ENCODE results near the gene SMCO4.
"Not testable (repeated sequence)": the region's sequence is repeated elsewhere in the genome, so short reads cannot be mapped to it uniquely, and the experiment has no call there.

The SMCO4 gene

DNA sequence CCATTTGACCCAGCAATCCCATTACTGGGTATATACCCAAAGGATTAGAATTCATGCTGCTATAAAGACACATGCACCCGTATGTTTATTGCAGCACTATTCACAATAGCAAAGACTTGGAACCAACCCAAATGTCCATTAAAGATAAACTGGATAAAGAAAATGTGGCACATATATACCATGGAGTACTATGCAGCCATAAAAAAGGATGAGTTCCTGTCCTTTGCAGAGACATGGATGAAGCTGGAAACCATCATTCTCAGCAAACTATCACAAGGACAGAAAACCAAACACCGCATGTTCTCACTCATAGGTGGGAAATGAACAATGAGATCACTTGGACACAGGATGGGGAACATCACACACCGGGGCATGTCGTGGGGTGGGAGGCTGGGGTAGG lies 79.5 kb downstream of the SMCO4 start:
- not testable (repeated sequence) for DNase-seq

DNA sequence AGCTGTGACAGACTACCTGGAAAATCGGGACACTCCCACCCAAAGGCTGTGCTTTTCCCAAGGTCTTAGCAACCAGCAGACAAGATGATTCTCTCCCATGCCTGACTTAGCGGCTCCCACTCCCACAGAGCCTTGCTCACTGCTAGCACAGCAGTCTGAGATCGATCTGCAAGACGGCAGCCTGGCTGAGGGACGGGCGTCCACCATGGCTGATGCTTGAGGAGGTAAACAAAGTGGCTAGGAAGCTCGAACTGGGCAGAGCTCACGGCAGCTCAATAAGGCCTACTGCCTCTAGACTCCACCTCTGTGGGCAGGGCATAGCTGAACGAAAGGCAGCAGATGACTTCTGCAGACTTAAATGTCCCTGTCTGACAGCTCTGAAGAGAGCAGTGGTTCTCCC lies 84.9 kb downstream of the SMCO4 start:
- no peak for DNase-seq

DNA sequence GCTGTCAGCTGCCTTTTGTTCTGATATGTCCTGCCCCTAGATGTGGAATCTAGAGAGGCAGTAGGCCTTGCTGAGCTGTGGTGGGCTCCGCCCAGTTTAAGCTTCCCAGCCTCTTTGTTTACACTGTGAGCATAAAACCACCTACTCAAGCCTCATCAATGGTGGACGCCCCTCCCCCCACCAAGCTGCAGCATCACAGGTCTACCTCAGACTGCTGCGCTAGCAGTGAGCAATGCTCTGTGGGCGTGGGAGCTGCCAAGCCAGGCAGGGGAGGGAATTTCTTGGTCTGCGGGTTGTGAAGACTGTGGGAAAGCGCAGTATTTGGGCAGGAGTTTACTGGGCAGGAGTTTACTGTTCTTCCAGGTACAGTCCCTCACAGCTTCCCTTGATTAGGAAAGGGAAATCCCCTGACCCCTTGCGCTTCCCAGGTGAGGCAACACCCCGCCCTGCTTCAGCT lies 98.5 kb downstream of the SMCO4 start:
- no peak for DNase-seq

DNA sequence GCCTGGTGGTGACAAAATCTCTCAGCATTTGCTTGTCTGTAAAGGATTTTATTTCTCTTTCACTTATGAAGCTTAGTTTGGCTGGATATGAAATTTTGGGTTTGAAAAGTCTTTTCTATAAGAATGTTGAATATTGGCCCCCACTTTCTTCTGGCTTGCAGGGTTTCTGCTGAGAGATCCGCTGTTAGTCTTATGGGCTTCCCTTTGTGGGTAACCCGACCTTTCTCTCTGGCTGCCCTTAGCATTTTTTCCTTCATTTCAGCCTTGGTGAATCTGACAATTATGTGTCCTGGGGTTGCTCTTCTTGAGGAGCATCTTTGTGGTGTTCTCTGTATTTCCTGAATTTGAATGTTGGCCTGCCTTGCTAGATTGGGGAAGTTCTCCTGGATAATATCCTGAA lies 100.0 kb downstream of the SMCO4 start:
- not testable (repeated sequence) for DNase-seq

DNA sequence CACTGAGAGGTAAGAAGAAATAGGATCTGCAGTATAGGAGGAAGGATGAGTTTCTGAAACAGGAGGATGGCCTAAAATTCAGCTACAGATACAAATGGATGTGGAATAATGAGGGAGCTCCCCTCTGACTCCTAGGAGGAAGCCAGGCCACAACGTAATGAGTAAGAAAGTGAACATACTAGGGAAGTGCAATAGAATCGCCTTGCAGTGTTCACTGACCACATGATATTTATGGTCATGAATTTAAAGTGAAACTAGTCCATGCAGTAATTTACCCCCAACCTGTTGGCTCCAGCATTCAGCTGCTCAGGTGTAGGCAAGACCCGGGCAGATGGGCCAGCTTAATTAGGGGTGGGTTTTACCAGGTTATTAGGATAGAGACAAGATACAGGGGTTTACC lies 110.9 kb downstream of the SMCO4 start:
- DNase-seq, result no peak
